Heart right ventricle (tissue), 16 donors: ENCODE data around the gene IL1R1. TPM values are rescaled to one million over a fixed set of nuclear protein-coding genes. Genes with fewer than 3 reads are reported as not detected.
"Not testable (repeated sequence)": the region's sequence is repeated elsewhere in the genome, so short reads cannot be mapped to it uniquely, and the experiment has no call there.

ENCODE experiments used
- ATAC-seq, 8 donors: fragments of 200-7000 bp; cut with Tn5 transposase; one replicate each; pipeline ENCODE4 v1.9.1; 2020; ENCODE audit warnings: mild to moderate bottlenecking in 8 of 8, moderate library complexity in 8 of 8, moderate number of reproducible peaks in 1 of 8
- DNase-seq, 2 donors: peaks; one replicate each; pipeline ENCODE4 v3.0.0-alpha.2; 2020
- H3K27ac ChIP-seq, 10 donors: fragments of 200-600 bp; sonication (generic) in 2 of 10; one replicate each; pipeline versions ENCODE4 v1.5.0 to v1.8.0; 2020 to 2022; ENCODE audit warnings: mild to moderate bottlenecking in 3 of 10
- H3K27me3 ChIP-seq, 7 donors: fragments of 200-600 bp; one replicate each; pipeline ENCODE4 v1.8.0; 2021 to 2022; ENCODE audit warnings: mild to moderate bottlenecking in 2 of 7
- H3K36me3 ChIP-seq, 9 donors: fragments of 200-600 bp; sonication (generic) in 1 of 9; one replicate each; pipeline versions ENCODE4 v1.5.0 to v1.8.0; 2020 to 2022; ENCODE audit warnings: mild to moderate bottlenecking in 2 of 9
- H3K4me1 ChIP-seq, 9 donors: fragments of 200-600 bp; sonication (generic) in 1 of 9; one replicate each; pipeline versions ENCODE4 v1.5.0 to v1.8.0; 2020 to 2022; ENCODE audit warnings: mild to moderate bottlenecking in 4 of 9
- H3K4me3 ChIP-seq, 10 donors: fragments of 200-600 bp; sonication (generic) in 2 of 10; one replicate each; pipeline versions ENCODE4 v1.5.0 to v1.8.0; 2020 to 2022; ENCODE audit warnings: mild to moderate bottlenecking in 7 of 10, moderate library complexity in 2 of 10
- H3K9me3 ChIP-seq, 11 donors: fragments of 200-600 bp in 10 of 11; sonication (generic) in 2 of 11; one replicate each; pipeline versions ENCODE4 v1.5.0 to v1.8.0; 2013 to 2022; ENCODE audit warnings: mild to moderate bottlenecking in 2 of 11, control low read depth in 1 of 11, moderate library complexity in 1 of 11
- WGBS, 2 donors: extraction: QIAGEN DNeasy Blood & Tissue Kit; methylation state at CpG; one replicate each; pipeline ENCODE4 v1.1.7; 2013; ENCODE audit warnings: inconsistent platforms in 1 of 2; 5-methylcytosine and 5-hydroxymethylcytosine counted together
- intact Hi-C, 10 donors: fragments of 100-400 bp; cut with DNase I; formaldehyde crosslinking; loops; one replicate each; pipeline versions ENCODE4 v1.11.1 to v1.14.2; 2022
- polyA plus RNA-seq, 2 donors: library from polyadenylated mRNA; stranded (reverse); fragments of 200-250 nt; gene quantifications; one replicate each; pipeline ENCODE4 v1.2.3, GENCODE V29; 2013
- total RNA-seq, 10 donors: library from RNA; stranded (reverse); fragmentation: NEBNext Ultra II Directional in 3 of 10; extraction: Animal tissue kit (Norgen Biotek cat#: 25700) in 3 of 10; gene quantifications; one replicate each; pipeline versions ENCODE4 v1.2.1 to v1.2.4, GENCODE V29; 2021 to 2023
- TF ChIP-seq, protein P1 (sequence below), 9 donors: fragments of 200-600 bp; sonication (generic) in 2 of 9; IDR thresholded peaks; one replicate each; pipeline versions ENCODE4 v1.5.0 to v1.8.0; 2021 to 2022; ENCODE audit warnings: antibody characterized with exemption in 9 of 9, mild to moderate bottlenecking in 5 of 9, moderate library complexity in 1 of 9
- donor health status: Arrhythmogenic right ventricular cardiomyopathy.
- donor health status: ischemic (EF 13 %, LVEDD 7.1; RV severe dilation, severe dysfunction).
- donor health status: healthy with polysubstance abuse.
- donor health status: DM: no; HTN: yes; CAD: no.
- donor health status: DM: no; HTN: no; CAD: no.
- donor health status: ischemic (EF 25% LVEDD 6.9; RV normal size, moderate dysfunction).
- donor health status: ischemic (EF 25% LVEDD 5.7; RV mildly dilated, moderate dysfunction).
- donor health status: healthy.
- donor health status: DM: yes; HTN: yes; CAD: no.
- donor health status: Ischemic cardiomyopathy.
- donor health status: ischemic (EF 35%, LVEDD 5.7; RV mildly dilated, moderate dysfunction).
- donor health status: nonischemic (EF 11% LVEDD 7.7; RV severe dilation, severe dysfunction).
- donor health status: DM: yes; HTN: yes; CAD: no.
- donor health status: PGD.
- donor health status: ischemic (EF 29% LVEDD 5.4; RV normal size, mild dysfunction).
- donor health status: nonischemic (EF 23%, LVEDD 6.1; RV moderate dilation, normal function).

IL1R1 gene
- total and polyA plus RNA-seq, 12 donors = 5.7 to 47.0 (median 18.6) TPM

DNA sequence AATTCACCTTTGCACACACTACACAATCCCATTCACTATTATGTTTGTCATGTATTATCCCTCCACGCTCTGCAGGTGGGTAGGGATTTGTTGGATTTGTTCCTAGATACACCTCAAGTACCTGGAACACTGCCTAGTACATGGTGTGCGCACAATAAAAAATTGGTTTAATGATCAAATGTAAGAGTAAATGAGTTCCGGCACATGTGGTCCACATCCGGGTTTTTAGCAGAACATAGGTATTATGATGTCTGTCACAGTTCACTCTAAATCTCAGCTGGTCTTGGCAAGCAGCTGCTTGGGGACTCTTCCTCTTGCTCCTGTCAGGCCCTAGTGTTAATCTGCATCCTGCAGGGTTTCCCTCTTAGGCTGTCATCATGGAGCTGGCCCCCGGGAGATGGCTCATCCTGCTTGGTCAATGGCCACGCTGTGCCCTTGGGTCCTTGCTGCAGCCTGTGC lies 21.8 kb upstream of the IL1R1 start:
- TF ChIP-seq, protein P1, sequence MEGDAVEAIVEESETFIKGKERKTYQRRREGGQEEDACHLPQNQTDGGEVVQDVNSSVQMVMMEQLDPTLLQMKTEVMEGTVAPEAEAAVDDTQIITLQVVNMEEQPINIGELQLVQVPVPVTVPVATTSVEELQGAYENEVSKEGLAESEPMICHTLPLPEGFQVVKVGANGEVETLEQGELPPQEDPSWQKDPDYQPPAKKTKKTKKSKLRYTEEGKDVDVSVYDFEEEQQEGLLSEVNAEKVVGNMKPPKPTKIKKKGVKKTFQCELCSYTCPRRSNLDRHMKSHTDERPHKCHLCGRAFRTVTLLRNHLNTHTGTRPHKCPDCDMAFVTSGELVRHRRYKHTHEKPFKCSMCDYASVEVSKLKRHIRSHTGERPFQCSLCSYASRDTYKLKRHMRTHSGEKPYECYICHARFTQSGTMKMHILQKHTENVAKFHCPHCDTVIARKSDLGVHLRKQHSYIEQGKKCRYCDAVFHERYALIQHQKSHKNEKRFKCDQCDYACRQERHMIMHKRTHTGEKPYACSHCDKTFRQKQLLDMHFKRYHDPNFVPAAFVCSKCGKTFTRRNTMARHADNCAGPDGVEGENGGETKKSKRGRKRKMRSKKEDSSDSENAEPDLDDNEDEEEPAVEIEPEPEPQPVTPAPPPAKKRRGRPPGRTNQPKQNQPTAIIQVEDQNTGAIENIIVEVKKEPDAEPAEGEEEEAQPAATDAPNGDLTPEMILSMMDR (IDR thresholded peaks at IDR 0.05) = no peak
- Histone ChIP-seq H3K4me3 (no peak overlapping the region), H3K27ac (no peak overlapping the region), H3K4me1 (peaks cover 0 to 38% (median 9%) of the 10 kb centered on the region in 9 donors), H3K27me3 (no peaks in the 10 kb centered on the region), H3K9me3 (no peaks in the 10 kb centered on the region), H3K36me3 (no peaks in the 10 kb centered on the region)
- DNase-seq (no peak), ATAC-seq (no peak)
- 84 to 90% methylated on average over 6 of the region's 6 CpGs for WGBS, 2 donors
- intact Hi-C loops = no loop called here

DNA sequence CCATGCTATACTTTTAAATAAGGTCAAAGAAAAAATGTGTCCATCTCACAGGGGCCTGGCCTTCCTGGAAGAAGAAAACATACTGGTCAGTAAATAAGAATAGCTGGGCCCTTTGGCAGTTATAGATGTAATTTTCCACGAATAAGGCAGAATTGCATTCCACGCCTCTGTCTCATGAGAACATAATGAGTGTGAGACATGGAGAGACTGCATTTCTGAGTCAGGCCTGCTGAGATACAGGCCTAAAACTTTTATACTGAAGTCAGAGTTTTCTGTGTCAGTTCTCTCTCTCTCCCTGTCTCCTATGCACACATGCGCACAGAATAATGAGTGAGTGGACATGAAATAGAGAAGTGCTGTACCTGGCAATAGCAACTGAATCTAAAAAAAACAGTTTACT lies 20.4 kb upstream of the IL1R1 start:
- 69 to 74% methylated on average over 3 of the region's 3 CpGs for WGBS, 2 donors
- no peaks in the 10 kb centered on the region for H3K36me3 ChIP-seq
- no peaks in the 10 kb centered on the region for H3K9me3 ChIP-seq
- peak in 7 of 8 donors; percentile 29 to 83 (median 71) for ATAC-seq
- peaks cover 0 to 24% (median 6%) of the 10 kb centered on the region in 9 donors for H3K4me1 ChIP-seq
- DNase-seq = no peak
- intact Hi-C loops = no loop called here
- H3K27me3 ChIP-seq = no peaks in the 10 kb centered on the region
- peak overlapping the region in 8 of 10 donors; percentile 22 to 77 (median 58) for H3K27ac ChIP-seq
- TF ChIP-seq, protein P1 (IDR thresholded peaks at IDR 0.05) = no peak
- no peak overlapping the region for H3K4me3 ChIP-seq

DNA sequence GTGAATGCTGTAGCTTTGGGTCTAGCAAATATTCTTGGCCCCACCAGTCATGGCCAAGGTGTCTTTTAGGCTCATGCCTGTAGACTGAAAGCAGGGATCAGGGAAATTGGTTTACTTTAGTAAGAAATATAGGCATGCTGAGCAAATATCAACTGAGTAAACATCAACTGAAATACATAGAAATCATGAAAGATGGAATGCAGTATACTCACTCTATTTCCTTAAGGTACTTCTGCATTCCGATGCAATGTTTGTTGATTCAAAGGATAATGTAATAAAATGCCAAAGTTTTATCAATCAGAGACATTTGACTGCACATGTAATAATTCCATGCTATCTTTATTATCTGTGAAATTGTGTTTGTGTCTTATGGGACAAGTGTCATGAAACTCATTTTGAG lies 19.6 kb upstream of the IL1R1 start:
- H3K9me3 ChIP-seq = no peaks in the 10 kb centered on the region
- no peak overlapping the region for H3K4me3 ChIP-seq
- H3K4me1 ChIP-seq = peaks cover 0 to 16% (median 0%) of the 10 kb centered on the region in 9 donors
- H3K27ac ChIP-seq = peak overlapping the region in 6 of 10 donors; percentile 22 to 77 (median 53)
- no peaks in the 10 kb centered on the region for H3K27me3 ChIP-seq
- intact Hi-C loops = no loop called here
- ATAC-seq (no peak), DNase-seq (no peak)
- TF ChIP-seq, protein P1 (IDR thresholded peaks at IDR 0.05) = no peak
- no peaks in the 10 kb centered on the region for H3K36me3 ChIP-seq
- 93 to 100% methylated on average over 1 of the region's 1 CpG for WGBS, 2 donors

DNA sequence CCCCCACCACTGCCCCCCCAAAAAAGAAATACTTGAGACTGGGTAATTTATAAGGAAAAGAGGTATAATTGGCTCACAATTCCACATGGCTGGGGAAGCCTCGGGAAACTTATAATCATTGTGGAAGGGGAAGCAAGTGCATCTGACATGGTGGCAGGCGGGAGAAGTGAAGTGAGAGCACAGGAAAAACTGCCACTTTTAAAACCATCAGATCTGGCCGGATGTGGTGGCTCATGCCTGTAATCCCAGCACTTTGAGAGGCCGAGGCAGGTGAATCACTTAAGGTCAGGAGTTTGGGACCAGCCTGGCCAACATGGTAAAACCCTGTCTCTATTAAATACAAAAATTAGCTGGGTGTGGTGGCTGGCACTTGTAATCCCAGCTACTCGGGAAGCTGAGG lies 18.1 kb upstream of the IL1R1 start:
- H3K4me3 ChIP-seq, ATAC-seq: not testable (repeated sequence)
- WGBS, 2 donors = 83 to 88% methylated on average over 5 of the region's 5 CpGs

DNA sequence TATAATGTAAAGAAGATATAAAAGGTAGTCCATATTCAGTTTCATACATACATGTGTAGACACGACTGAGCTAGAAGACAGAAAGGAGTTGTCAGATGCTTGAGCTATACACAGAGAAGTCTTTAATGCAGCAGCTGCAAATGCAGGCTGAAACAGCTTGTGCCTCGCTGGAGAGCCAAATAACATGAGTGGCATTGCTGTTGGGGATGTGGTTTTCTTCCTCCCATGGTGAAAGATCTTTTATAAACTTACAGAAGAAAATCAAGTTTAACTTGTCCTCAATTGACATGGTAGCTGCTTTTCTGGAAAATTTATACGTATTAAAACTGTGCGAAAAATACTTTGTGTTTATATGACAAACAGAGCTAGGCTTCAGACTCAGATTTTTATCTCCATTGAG lies 16.4 kb upstream of the IL1R1 start:
- H3K4me3 ChIP-seq = no peak overlapping the region
- DNase-seq = no peak
- peak overlapping the region in 1 of 10 donors; percentile 10 for H3K27ac ChIP-seq
- peaks cover 0 to 27% (median 0%) of the 10 kb centered on the region in 9 donors for H3K4me1 ChIP-seq
- no peaks in the 10 kb centered on the region for H3K36me3 ChIP-seq
- H3K9me3 ChIP-seq = peaks cover 0 to 4% (median 0%) of the 10 kb centered on the region in 11 donors
- intact Hi-C loops = no loop called here
- no peak for ATAC-seq
- TF ChIP-seq, protein P1 (IDR thresholded peaks at IDR 0.05) = no peak
- H3K27me3 ChIP-seq = no peaks in the 10 kb centered on the region
- 92 to 93% methylated on average over 4 of the region's 4 CpGs for WGBS, 2 donors

More for the DNA sequence above, 18.1 kb upstream of the IL1R1 start:
- peaks cover 0 to 16% (median 0%) of the 10 kb centered on the region in 9 donors for H3K4me1 ChIP-seq
- DNase-seq, H3K27me3 ChIP-seq, H3K36me3 ChIP-seq, H3K9me3 ChIP-seq, H3K27ac ChIP-seq, intact Hi-C loops: not testable (repeated sequence)
